Transverse colon (tissue), 4 donors: ENCODE measurements around the gene GMDS.

Experiments
- EP300 ChIP-seq: sonication (generic); formaldehyde crosslinking; IDR thresholded peaks from one replicate; pipeline ENCODE4 v1.6.1; 2017; ENCODE audit warnings: antibody characterized with exemption, low read depth
- POLR2A ChIP-seq: fragments of 450-650 bp; IDR thresholded peaks from one replicate; pipeline ENCODE4 v1.6.1; 2016; ENCODE audit warnings: antibody characterized with exemption, mild to moderate bottlenecking, moderate library complexity
- POLR2AphosphoS5 ChIP-seq, 3 donors: sonication (generic); formaldehyde crosslinking; IDR thresholded peaks; one replicate each; pipeline ENCODE4 v1.6.1; 2016; ENCODE audit warnings: antibody characterized with exemption in 3 of 3
- TF ChIP-seq, protein P1 (sequence below), 5 experiments: fragments of 200-600 bp in 3 of 5; fragments of 450-650 bp in 2 of 5; sonication (generic) in 3 of 5; IDR thresholded peaks; 1 replicate in 2 of 5; 2 replicates in 3 of 5; pipeline ENCODE4 v1.5.1; 2016 to 2017; ENCODE audit warnings: antibody characterized with exemption in 5 of 5, inconsistent platforms in 3 of 5, mild to moderate bottlenecking in 2 of 5, moderate library complexity in 1 of 5

DNA sequence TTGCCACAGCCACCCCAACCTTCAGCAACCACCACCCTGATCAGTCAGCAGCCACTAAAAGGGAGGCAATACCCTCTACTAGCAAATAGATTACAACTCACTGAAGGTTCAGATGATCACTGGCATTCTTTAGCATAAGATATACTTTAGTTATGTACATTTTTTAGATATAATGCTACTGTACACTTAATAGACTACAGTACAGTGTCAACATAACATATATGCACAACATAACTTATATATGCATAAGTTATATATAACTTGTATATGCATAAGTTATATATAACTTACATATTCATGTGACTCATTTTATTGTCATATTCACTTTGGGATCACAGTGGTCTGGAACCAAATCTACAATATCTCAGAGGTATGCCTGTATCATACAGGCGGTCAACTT is 61.7 kb downstream of the GMDS start:
- TF ChIP-seq EP300 = no peak
- TF ChIP-seq, protein P1, sequence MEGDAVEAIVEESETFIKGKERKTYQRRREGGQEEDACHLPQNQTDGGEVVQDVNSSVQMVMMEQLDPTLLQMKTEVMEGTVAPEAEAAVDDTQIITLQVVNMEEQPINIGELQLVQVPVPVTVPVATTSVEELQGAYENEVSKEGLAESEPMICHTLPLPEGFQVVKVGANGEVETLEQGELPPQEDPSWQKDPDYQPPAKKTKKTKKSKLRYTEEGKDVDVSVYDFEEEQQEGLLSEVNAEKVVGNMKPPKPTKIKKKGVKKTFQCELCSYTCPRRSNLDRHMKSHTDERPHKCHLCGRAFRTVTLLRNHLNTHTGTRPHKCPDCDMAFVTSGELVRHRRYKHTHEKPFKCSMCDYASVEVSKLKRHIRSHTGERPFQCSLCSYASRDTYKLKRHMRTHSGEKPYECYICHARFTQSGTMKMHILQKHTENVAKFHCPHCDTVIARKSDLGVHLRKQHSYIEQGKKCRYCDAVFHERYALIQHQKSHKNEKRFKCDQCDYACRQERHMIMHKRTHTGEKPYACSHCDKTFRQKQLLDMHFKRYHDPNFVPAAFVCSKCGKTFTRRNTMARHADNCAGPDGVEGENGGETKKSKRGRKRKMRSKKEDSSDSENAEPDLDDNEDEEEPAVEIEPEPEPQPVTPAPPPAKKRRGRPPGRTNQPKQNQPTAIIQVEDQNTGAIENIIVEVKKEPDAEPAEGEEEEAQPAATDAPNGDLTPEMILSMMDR (IDR thresholded peaks at IDR 0.05) = no peak
- TF ChIP-seq POLR2AphosphoS5 (IDR thresholded peaks at IDR 0.05) = no peak
- TF ChIP-seq POLR2A = no peak
